HepG2 (cell line): Measurements from ENCODE around the gene TAF6L. TPM values are rescaled to one million over a fixed set of nuclear protein-coding genes. Genes with fewer than 3 reads are reported as not detected.
A peak's percentile ranks its signal among the peaks of the same experiment; 100 is the strongest.

Experiments used
- HES4 ChIP-seq: sonication (generic); formaldehyde crosslinking; IDR thresholded peaks from 2 replicates; pipeline ENCODE4 v1.9.0; 2021; ENCODE audit warnings: mild to moderate bottlenecking, missing genetic modification reagents, borderline replicate concordance
- KMT2A ChIP-seq: sonication (generic); formaldehyde crosslinking; IDR thresholded peaks from 2 replicates; pipeline ENCODE4 v1.4.0; 2020; ENCODE audit warnings: missing genetic modification reagents
- LCORL ChIP-seq, 2 experiments: fragments of 450-650 bp in 1 of 2; sonication (generic) in 1 of 2; formaldehyde crosslinking in 1 of 2; IDR thresholded peaks; 2 replicates each; pipeline versions ENCODE4 v1.5.0 to v1.6.1; 2017 to 2020; ENCODE audit warnings: antibody characterized with exemption in 1 of 2, missing genetic modification reagents in 1 of 2
- MATR3 ChIP-seq: sonication (generic); formaldehyde crosslinking; IDR thresholded peaks from 2 replicates; pipeline ENCODE4 v1.4.0; 2020; ENCODE audit warnings: missing genetic modification reagents
- MXD4 ChIP-seq: IDR thresholded peaks from 2 replicates; pipeline ENCODE4 v1.6.1; 2016; ENCODE audit warnings: mild to moderate bottlenecking, missing biosample characterization, missing genetic modification reagents
- MYNN ChIP-seq: sonication (generic); formaldehyde crosslinking; IDR thresholded peaks from 2 replicates; pipeline ENCODE4 v1.4.0; 2020; ENCODE audit warnings: mild to moderate bottlenecking, low read depth, missing genetic modification reagents
- NR2F2 ChIP-seq: IDR thresholded peaks from 2 replicates; pipeline ENCODE4 v1.6.1; 2012; ENCODE audit warnings: low read depth, inconsistent platforms, borderline replicate concordance
- SETDB1 ChIP-seq: sonication (generic); formaldehyde crosslinking; IDR thresholded peaks from 2 replicates; pipeline ENCODE4 v1.5.1; 2020; ENCODE audit warnings: missing genetic modification reagents, mild to moderate bottlenecking, borderline replicate concordance
- SP1 ChIP-seq, 2 experiments: fragments of 450-650 bp in 1 of 2; sonication (generic) in 1 of 2; formaldehyde crosslinking in 1 of 2; IDR thresholded peaks; 2 replicates each; pipeline versions ENCODE4 v1.4.0 to v1.6.1; 2016 to 2020; ENCODE audit warnings: missing genetic modification reagents in 1 of 2
- SRSF9 ChIP-seq: fragments of 200-400 bp; formaldehyde crosslinking; IDR thresholded peaks from 2 replicates; pipeline ENCODE4 v1.6.1; 2018; ENCODE audit warnings: borderline replicate concordance, mild to moderate bottlenecking, low read depth, low read length; ENCODE audit not compliant: insufficient read depth, poor library complexity, severe bottlenecking
- TBX3 ChIP-seq: fragments of 450-650 bp; IDR thresholded peaks from 2 replicates; pipeline ENCODE4 v1.6.1; 2017; ENCODE audit warnings: antibody characterized with exemption, mild to moderate bottlenecking, inconsistent platforms, borderline replicate concordance
- XRCC5 ChIP-seq: fragments of 200-400 bp; formaldehyde crosslinking; optimal IDR thresholded peaks from 2 replicates; pipeline ENCODE3; 2017; ENCODE audit warnings: mild to moderate bottlenecking, low read length
- YEATS2 ChIP-seq: sonication (generic); formaldehyde crosslinking; IDR thresholded peaks from 2 replicates; pipeline ENCODE4 v1.4.0; 2020; ENCODE audit warnings: missing genetic modification reagents, borderline replicate concordance
- ZBTB38 ChIP-seq: sonication (generic); formaldehyde crosslinking; IDR thresholded peaks from 2 replicates; pipeline ENCODE4 v1.5.1; 2020; ENCODE audit warnings: mild to moderate bottlenecking, missing genetic modification reagents
- ZFP91 ChIP-seq: sonication (generic); formaldehyde crosslinking; IDR thresholded peaks from 2 replicates; pipeline ENCODE4 v1.9.0; 2022; ENCODE audit warnings: missing genetic modification reagents, mild to moderate bottlenecking, borderline replicate concordance
- ZNF136 ChIP-seq: sonication (generic); formaldehyde crosslinking; IDR thresholded peaks from 2 replicates; pipeline ENCODE4 v1.8.1; 2022; ENCODE audit warnings: low read depth, mild to moderate bottlenecking, moderate library complexity, missing genetic modification reagents
- ZNF138 ChIP-seq: sonication (generic); formaldehyde crosslinking; IDR thresholded peaks from 2 replicates; pipeline ENCODE4 v1.5.0; 2020; ENCODE audit warnings: mild to moderate bottlenecking, low read depth, missing genetic modification reagents
- ZNF207 ChIP-seq: fragments of 450-650 bp; IDR thresholded peaks from 2 replicates; pipeline ENCODE4 v1.6.1; 2016; ENCODE audit warnings: antibody characterized with exemption, borderline replicate concordance
- ZNF644 ChIP-seq: IDR thresholded peaks from 2 replicates; pipeline ENCODE4 v1.6.1; 2016; ENCODE audit warnings: low read depth
- ZNF776 ChIP-seq: sonication (generic); formaldehyde crosslinking; IDR thresholded peaks from 2 replicates; pipeline ENCODE4 v1.4.0; 2020; ENCODE audit warnings: mild to moderate bottlenecking, missing genetic modification reagents
- ZNF782 ChIP-seq: sonication (generic); formaldehyde crosslinking; IDR thresholded peaks from 2 replicates; pipeline ENCODE4 v1.4.0; 2020; ENCODE audit warnings: missing genetic modification reagents, mild to moderate bottlenecking, borderline replicate concordance
- ZSCAN9 ChIP-seq: IDR thresholded peaks from 2 replicates; pipeline ENCODE4 v1.6.1; 2016; ENCODE audit warnings: borderline replicate concordance
- polyA plus RNA-seq, 8 experiments: library from polyadenylated mRNA; depleted of rRNA in 3 of 8; stranded (reverse) in 7 of 8; unstranded in 1 of 8; fragments of >200 nt; fragmentation: Illumina TruSeq in 4 of 8; extraction: Trizol in 4 of 8; gene quantifications; 2 replicates each; pipeline versions ENCODE4 v1.2.1 to v1.2.3, GENCODE V29; 2011 to 2016; ENCODE audit warnings: low read depth in 4 of 8, missing spikeins in 1 of 8, mixed read lengths in 1 of 8; ENCODE audit not compliant: insufficient read depth in 1 of 8
- total RNA-seq, 5 experiments: library from RNA; depleted of rRNA; stranded (reverse); fragments of >200 nt; fragmentation: Illumina TruSeq; extraction: Trizol; gene quantifications; 2 replicates each; pipeline ENCODE4 v1.2.3, GENCODE V29; 2016; ENCODE audit warnings: low read depth in 1 of 5
- TF ChIP-seq, protein P1 (sequence below): sonication (generic); formaldehyde crosslinking; IDR thresholded peaks from 2 replicates; pipeline ENCODE4 v1.8.1; 2023; ENCODE audit warnings: missing genetic modification reagents, inconsistent platforms, borderline replicate concordance
- TF ChIP-seq, protein P2 (sequence below): fragments of 450-650 bp; IDR thresholded peaks from 2 replicates; pipeline ENCODE4 v1.6.1; 2016

The TAF6L gene
- total and polyA plus RNA-seq, 2 of the 13 experiments (the other 11 are each of a cell fraction or from before 2014, with no cell fraction given) = 12.6 to 19.4 TPM

GRCh38 chr11:62791501-62792201 is 20.5 kb downstream of the TAF6L start, which contains the start of gene TMEM223 (continued):
- TF ChIP-seq ZNF207 (no peak), ZFP91 (CRISPR knock-in tag) (peak; percentile 91), ZSCAN9 (CRISPR knock-in tag) (peak; percentile 79), MYNN (CRISPR knock-in tag) (0 out of 2 replicates have a peak, but pooled peaks have one; percentile 56), SP1 (IDR thresholded peaks at IDR 0.05) (no peak), SP1 (CRISPR knock-in tag; IDR thresholded peaks at IDR 0.05) (peak; percentile 72), KMT2A (CRISPR knock-in tag) (peak; percentile 92; the same call in 1 of the 2 replicates), XRCC5 (peak; percentile 71), HES4 (CRISPR knock-in tag) (peak; percentile 33; the same call in 1 of the 2 replicates), SETDB1 (CRISPR knock-in tag) (no peak), ZNF138 (CRISPR knock-in tag) (peak; percentile 81; the same call in 1 of the 2 replicates), NR2F2 (no peak), ZNF644 (CRISPR knock-in tag) (no peak), ZNF136 (CRISPR knock-in tag) (peak; percentile 89; the same call in 1 of the 2 replicates), SRSF9 (no peak), ZNF776 (CRISPR knock-in tag) (peak; percentile 48; the same call in 1 of the 2 replicates), YEATS2 (CRISPR knock-in tag) (peak; percentile 67), LCORL (IDR thresholded peaks at IDR 0.05) (no peak), LCORL (CRISPR knock-in tag; IDR thresholded peaks at IDR 0.05) (peak; percentile 77), MATR3 (CRISPR knock-in tag) (no peak), ZNF782 (CRISPR knock-in tag) (0 out of 2 replicates have a peak, but pooled peaks have one; percentile 43), MXD4 (CRISPR knock-in tag) (peak; percentile 77; the same call in 1 of the 2 replicates), ZBTB38 (CRISPR knock-in tag) (peak; percentile 52; the same call in 1 of the 2 replicates), TBX3 (no peak)
- TF ChIP-seq, protein P1, sequence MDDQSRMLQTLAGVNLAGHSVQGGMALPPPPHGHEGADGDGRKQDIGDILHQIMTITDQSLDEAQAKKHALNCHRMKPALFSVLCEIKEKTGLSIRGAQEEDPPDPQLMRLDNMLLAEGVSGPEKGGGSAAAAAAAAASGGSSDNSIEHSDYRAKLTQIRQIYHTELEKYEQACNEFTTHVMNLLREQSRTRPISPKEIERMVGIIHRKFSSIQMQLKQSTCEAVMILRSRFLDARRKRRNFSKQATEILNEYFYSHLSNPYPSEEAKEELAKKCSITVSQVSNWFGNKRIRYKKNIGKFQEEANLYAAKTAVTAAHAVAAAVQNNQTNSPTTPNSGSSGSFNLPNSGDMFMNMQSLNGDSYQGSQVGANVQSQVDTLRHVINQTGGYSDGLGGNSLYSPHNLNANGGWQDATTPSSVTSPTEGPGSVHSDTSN (CRISPR knock-in tag) = no peak
- TF ChIP-seq, protein P2, sequence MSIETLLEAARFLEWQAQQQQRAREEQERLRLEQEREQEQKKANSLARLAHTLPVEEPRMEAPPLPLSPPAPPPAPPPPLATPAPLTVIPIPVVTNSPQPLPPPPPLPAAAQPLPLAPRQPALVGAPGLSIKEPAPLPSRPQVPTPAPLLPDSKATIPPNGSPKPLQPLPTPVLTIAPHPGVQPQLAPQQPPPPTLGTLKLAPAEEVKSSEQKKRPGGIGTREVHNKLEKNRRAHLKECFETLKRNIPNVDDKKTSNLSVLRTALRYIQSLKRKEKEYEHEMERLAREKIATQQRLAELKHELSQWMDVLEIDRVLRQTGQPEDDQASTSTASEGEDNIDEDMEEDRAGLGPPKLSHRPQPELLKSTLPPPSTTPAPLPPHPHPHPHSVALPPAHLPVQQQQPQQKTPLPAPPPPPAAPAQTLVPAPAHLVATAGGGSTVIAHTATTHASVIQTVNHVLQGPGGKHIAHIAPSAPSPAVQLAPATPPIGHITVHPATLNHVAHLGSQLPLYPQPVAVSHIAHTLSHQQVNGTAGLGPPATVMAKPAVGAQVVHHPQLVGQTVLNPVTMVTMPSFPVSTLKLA = no peak
